Measurements from ENCODE around the gene RANGAP1.

GRCh38 chr22:41234815-41235695 lies 50.9 kb downstream of the RANGAP1 start:
- no peak for TF ChIP-seq POLR2A (IDR thresholded peaks at IDR 0.05)
- TF ChIP-seq, protein P1, sequence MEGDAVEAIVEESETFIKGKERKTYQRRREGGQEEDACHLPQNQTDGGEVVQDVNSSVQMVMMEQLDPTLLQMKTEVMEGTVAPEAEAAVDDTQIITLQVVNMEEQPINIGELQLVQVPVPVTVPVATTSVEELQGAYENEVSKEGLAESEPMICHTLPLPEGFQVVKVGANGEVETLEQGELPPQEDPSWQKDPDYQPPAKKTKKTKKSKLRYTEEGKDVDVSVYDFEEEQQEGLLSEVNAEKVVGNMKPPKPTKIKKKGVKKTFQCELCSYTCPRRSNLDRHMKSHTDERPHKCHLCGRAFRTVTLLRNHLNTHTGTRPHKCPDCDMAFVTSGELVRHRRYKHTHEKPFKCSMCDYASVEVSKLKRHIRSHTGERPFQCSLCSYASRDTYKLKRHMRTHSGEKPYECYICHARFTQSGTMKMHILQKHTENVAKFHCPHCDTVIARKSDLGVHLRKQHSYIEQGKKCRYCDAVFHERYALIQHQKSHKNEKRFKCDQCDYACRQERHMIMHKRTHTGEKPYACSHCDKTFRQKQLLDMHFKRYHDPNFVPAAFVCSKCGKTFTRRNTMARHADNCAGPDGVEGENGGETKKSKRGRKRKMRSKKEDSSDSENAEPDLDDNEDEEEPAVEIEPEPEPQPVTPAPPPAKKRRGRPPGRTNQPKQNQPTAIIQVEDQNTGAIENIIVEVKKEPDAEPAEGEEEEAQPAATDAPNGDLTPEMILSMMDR (IDR thresholded peaks at IDR 0.05) = no peak

Data from right lobe of liver (tissue), 4 donors.